Measurements from ENCODE around the gene HOXA5. TPM values are rescaled to one million over a fixed set of nuclear protein-coding genes. Genes with fewer than 3 reads are reported as not detected.
A peak's percentile ranks its signal among the peaks of the same experiment; 100 is the strongest.

HOXA5 gene
- total RNA-seq (18.8 and 21.4 TPM in 2 replicates), polyA plus RNA-seq (18.6 and 22.1 TPM in 2 replicates), polyA minus RNA-seq (12.0 and 16.8 TPM in 2 replicates), Bru-seq, nascent RNA (percentile 89 among the genes with signal in this experiment), BruChase-seq, experiment 1, labeled RNA remaining after a 6-hour chase (percentile 89 among the genes with signal in this experiment), BruChase-seq, experiment 2, labeled RNA remaining after a 2-hour chase (percentile 97 among the genes with signal in this experiment)
- 15.7 and 18.5 TPM in 2 replicates for polyA plus RNA-seq (2011; cell fraction: cytosol; rRNA removed)
- 29.1 and 32.2 TPM in 2 replicates for polyA plus RNA-seq (2011; cell fraction: nucleus; rRNA removed)
- 19.5 and 28.4 TPM in 2 replicates for polyA plus RNA-seq (2012)
- 1.3 TPM for polyA minus RNA-seq (2011; cell fraction: cytosol; rRNA and poly(A)+ RNA removed)
- polyA minus RNA-seq (2011; cell fraction: nucleus; rRNA and poly(A)+ RNA removed) = 10.0 and 11.6 TPM in 2 replicates
- long read RNA-seq, transcript HOXA5-201 (2 exons, 1,657 nt) = major isoform, 12 of 23 reads
- long read RNA-seq, partial matches to known transcripts = 0 of 23 reads
- long read RNA-seq, other reads (novel, unspliced or antisense) = 10 of 23 reads

GRCh38 chr7:27143023-27143949 is at the start of gene HOXA5:
TSS of gene HOXA5 (minus strand) at chr7:27143681. CDS start at chr7:27143607, 74 bp downstream.
- Histone ChIP-seq H3K9ac (replicated peaks; ENCODE audit: extremely low read depth, insufficient read depth, low read length) (peak within 1 kb of the TSS; percentile 84), H3K79me2 (ENCODE audit: control insufficient read depth, insufficient read depth, low read length) (peaks cover 97% of the 10 kb centered on the region), H3K27ac (ENCODE audit: insufficient read depth, low read depth, low read length) (peak within 1 kb of the TSS; percentile 82), H3K27me3 (ENCODE audit: control insufficient read depth in 2 of 2, insufficient read depth in 2 of 2, low read length in 2 of 2) (no peaks in the 10 kb centered on the region), H3K4me2 (ENCODE audit: insufficient read depth, low read length) (peak within 1 kb of the TSS; percentile 92), H3K4me3 (replicated peaks in 1 of 3; ENCODE audit: insufficient read depth in 1 of 3, low read depth in 1 of 3, low read length in 3 of 3) (peak within 1 kb of the TSS; percentile 29 to 84 (median 65)), H3K9me3 (replicated peaks; ENCODE audit: control insufficient read depth, insufficient read depth, low read length) (no peaks in the 10 kb centered on the region), H4K20me1 (replicated peaks; ENCODE audit: control insufficient read depth, extremely low read depth, insufficient read depth, low read length) (no peaks in the 10 kb centered on the region), H3K4me1 (ENCODE audit: control insufficient read depth, extremely low read depth, insufficient read depth, low read length) (peaks cover 73% of the 10 kb centered on the region), H2AFZ (ENCODE audit: low read depth, low read length) (no peak within 1 kb of the TSS), H3K36me3 (ENCODE audit: control insufficient read depth in 2 of 2, extremely low read depth in 1 of 2, insufficient read depth in 2 of 2, low read length in 2 of 2) (peaks cover 0 to 19% of the 10 kb centered on the region in 2 experiments), H3K9me1 (replicated peaks; ENCODE audit: control insufficient read depth, extremely low read depth, insufficient read depth, low read length) (no peaks in the 10 kb centered on the region)
- dilution Hi-C loops (cut with MboI; ENCODE audit: extremely low pct_ligation_motif_present, low sequenced_read_pairs) (no loop called here), intact Hi-C loops (cut with micrococcal nuclease) (loop anchor here (1.0 to 5.0 kb wide), 6 partner anchors 18 to 1286 kb away; no protein-coding TSS in a partner anchor)
- DNase-seq (ENCODE audit: low read depth, low spot score) = peak; percentile 97
- BruUV-seq (replicated peaks) = TSS peak; percentile 12
- POLR2A ChIA-PET = interaction anchor here (0.7 to 1.5 kb wide), 4 partner anchors 15 to 44 kb away, joined by 3 read pairs; partner anchors contain the start of gene HOXA9
- CTCF ChIA-PET = interaction anchor here (0.7 to 7.0 kb wide), 32 partner anchors 8 to 1251 kb away, joined by 3 to 72 read pairs (median 7); partner anchors contain the start of genes HOXA3, HOXA4 and HOXA7
- no peak for TF ChIP-seq FOS (IDR thresholded peaks at IDR 0.05; ENCODE audit: borderline replicate concordance, insufficient read depth, low read length)
- TF ChIP-seq POLR2AphosphoS5 (IDR thresholded peaks at IDR 0.05; ENCODE audit: insufficient read depth, low read depth, low read length) = peak; percentile 82
- peak; percentile 93 for TF ChIP-seq MAX (IDR thresholded peaks at IDR 0.05; ENCODE audit: insufficient read depth, insufficient read length)
- no peak for TF ChIP-seq JUN (IDR thresholded peaks at IDR 0.05; ENCODE audit: borderline replicate concordance, insufficient read depth, insufficient read length, low read depth)
- no peak for TF ChIP-seq EZH2 (IDR thresholded peaks at IDR 0.05; ENCODE audit: borderline replicate concordance, low read depth, low read length, severe bottlenecking)
- peak; percentile 86 for TF ChIP-seq POLR2A (IDR thresholded peaks at IDR 0.05; ENCODE audit: low read depth, low read length)
- no peak for TF ChIP-seq MYC (IDR thresholded peaks at IDR 0.05; ENCODE audit: low read depth, low read length)
- TF ChIP-seq GATA2 (IDR thresholded peaks at IDR 0.05; ENCODE audit: insufficient read depth, insufficient read length, low read depth, low read length) = no peak
- peak; percentile 83 to 96 for TF ChIP-seq CTCF (IDR thresholded peaks at IDR 0.05; ENCODE audit: extremely low read depth in 1 of 2, insufficient read depth in 1 of 2, low read depth in 1 of 2, low read length in 2 of 2)
- peak; percentile 94 for FAIRE-seq
